Eye (tissue), 1 donor: ENCODE results near the gene ELMO1.

ENCODE experiments used
- DNase-seq: peaks from one replicate; pipeline ENCODE4 v3.0.0-alpha.2; 2015

The ELMO1 gene, protein sequence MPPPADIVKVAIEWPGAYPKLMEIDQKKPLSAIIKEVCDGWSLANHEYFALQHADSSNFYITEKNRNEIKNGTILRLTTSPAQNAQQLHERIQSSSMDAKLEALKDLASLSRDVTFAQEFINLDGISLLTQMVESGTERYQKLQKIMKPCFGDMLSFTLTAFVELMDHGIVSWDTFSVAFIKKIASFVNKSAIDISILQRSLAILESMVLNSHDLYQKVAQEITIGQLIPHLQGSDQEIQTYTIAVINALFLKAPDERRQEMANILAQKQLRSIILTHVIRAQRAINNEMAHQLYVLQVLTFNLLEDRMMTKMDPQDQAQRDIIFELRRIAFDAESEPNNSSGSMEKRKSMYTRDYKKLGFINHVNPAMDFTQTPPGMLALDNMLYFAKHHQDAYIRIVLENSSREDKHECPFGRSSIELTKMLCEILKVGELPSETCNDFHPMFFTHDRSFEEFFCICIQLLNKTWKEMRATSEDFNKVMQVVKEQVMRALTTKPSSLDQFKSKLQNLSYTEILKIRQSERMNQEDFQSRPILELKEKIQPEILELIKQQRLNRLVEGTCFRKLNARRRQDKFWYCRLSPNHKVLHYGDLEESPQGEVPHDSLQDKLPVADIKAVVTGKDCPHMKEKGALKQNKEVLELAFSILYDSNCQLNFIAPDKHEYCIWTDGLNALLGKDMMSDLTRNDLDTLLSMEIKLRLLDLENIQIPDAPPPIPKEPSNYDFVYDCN

DNA sequence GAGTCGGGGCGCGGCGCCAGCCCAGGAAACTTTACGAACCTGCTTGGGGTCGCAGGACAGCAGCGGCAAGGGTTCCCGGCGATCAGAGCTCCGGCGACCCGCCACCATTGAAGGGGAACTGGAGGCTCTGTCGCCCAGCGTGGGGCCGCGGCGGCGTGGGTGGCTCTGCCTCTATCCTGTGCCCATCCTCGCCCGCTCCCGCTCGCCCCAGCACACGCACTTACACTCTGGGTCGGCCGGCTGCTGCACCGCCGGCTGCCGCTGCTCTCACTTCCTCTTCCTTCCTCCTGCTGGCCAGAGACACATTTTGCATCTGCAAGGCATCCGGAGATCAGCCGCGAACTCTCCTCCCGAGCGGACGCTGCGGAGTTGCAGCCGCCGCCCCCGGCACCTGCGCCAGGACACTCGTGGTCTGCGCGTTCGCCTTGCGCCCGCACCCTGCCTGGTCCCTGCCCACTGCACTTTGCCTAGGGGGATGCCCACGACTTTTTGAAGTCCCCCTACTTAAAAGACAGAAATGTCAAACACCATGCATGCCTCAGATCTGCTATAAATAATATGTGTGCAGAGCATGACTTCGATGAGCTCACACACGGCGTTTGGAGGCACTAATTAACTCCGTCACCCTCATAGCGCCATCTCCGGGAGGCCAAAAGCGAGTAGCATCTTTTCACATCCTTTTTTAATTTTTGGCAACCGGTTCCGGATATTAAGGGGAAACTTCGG is at the start of gene ELMO1:
ELMO1 (minus strand) TSS at position 229 of the 726 bp plus-strand sequence. CDS start 106,174 bp downstream, outside the sequence.
- peak; percentile 93 for DNase-seq

DNA sequence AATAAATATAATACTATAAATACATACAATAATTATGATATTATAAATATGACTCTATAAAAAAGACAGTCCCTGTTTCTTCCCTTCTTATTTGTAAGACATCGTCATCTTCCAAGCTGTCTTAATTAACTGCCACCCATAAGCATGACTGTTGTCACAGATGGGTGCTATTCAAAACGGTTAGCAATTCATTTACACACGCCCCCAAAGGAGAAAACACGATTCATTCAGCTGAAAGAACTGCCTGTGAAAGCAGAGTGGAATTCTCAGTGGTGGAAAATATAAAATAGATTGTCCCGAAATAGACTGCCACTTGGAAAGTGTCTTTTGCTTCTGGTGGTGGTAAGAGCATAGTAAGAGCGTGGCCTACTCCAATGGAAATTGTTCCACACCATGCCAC is 48.9 kb upstream of the ELMO1 start:
- no peak for DNase-seq

DNA sequence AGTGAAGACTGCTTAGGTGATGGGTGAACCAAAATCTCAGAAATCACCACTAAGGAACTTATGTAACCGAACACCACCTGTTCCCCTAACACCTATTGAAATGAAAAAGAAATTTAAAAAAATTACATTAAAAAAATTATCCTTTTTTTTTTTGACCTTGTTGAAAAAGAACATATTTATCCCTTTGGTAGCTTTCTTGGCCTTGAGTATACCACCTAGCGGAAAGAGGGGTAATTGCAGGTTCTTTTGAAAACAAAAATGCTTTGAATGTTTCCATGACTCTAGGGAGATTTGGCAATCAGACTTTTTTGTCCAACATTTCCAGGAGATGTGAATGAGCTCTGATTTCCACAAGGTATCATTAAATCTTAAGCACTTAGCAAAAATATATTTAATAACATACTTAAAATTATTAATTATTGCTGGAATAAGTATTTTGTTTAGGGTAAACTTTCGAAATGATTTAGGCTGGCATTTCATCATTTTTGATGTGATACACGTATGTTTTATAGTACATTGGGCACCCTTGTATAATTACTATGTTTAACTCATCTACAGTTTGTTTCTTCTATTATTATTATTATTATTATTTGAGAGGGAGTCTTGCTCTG is 47.0 kb upstream of the ELMO1 start:
- peak; percentile 52 for DNase-seq

DNA sequence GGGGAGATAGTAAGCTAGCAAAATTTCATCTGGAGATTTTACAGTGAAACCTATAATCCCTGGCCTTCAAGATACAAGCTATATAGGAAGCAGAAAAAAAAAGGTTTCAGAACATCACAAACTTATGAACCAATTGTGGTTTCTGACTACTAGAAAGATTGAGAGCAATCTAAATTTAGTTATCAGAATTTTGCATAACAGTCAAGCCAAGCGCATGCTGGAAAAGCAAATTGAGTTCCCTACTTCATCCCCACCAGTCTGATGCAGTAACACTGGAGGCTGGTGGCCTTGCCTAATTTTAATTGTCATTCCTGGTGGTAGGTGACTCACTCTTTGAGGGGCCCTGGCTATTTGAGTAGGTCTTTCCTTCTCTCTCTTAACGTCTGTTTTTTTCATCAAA is 46.3 kb upstream of the ELMO1 start:
- no peak for DNase-seq

DNA sequence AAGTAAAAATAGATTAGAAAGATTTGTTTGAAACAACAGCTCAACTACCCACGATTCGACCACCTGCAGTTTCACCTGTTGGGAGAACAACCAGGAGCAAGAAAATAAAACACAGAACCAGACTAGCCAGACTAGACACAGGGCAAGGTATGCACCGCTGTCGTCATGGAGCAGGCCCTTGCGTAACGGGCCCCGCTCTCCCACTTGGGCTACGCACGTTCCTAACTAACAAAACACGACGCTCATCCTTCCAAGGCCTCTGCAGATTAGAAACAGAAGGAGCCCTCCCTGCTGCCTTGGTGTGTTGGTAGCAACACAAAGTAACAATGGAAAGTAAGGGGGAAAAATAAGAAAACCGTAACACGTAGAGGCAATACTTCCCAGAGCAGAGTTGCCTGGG is 45.1 kb upstream of the ELMO1 start:
- no peak for DNase-seq

DNA sequence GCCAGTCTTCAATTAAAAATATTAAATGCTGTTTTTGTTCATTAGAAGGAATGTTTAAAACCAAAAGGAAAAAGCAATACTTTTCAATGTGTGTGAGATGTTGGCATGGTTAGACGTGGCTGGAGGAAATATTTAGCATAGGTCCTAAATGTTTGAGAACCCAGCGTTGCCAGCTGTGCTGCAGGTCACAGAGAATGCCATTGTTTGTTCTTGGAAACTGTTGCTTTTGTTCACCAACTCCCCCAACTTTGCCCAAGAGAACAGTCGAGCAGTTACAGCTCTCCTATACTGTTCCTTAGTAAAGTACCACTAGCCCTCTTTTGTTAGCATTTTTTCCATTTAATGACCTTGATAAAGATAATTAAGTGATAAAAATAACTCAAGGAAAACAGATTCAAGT is 44.5 kb upstream of the ELMO1 start:
- DNase-seq, result no peak

DNA sequence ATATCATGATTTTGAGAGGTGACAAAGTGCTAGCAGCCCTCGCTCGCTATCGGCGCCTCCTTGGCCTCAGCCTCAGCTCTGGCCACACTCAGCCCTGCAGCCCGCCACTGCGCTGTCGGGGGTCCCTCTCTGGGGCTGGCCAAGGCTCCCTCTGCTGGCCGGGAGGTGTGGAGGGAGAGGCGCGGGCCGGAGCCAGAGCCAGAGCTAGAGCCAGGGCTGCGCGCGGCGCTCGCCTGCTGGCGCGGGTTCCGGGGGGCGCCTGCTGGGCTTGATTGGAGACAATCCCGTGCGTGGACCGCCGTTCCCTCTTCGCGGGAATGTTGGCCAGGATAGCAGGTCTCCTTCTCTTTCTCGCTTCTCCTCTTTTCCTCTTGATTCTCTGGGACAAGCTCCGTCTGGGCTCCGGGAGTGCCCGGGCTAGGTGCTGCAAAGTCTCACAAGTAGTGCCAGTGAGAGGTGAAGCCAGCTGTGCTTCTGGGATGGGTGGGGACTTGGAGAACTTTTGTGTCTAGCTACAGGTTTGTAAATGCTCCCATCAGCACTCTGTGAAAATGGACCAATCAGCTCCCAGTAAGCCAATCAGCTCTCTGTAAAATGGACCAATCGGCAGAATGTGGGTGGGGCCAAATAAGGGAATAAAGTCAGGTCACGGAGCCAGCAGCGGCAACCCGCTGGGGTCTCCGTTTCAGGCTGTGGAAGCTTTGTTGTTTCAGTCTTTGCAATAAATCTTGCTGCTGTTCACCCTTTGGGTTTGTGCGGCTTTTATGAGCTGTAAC is 43.4 kb upstream of the ELMO1 start:
- DNase-seq, result no peak

DNA sequence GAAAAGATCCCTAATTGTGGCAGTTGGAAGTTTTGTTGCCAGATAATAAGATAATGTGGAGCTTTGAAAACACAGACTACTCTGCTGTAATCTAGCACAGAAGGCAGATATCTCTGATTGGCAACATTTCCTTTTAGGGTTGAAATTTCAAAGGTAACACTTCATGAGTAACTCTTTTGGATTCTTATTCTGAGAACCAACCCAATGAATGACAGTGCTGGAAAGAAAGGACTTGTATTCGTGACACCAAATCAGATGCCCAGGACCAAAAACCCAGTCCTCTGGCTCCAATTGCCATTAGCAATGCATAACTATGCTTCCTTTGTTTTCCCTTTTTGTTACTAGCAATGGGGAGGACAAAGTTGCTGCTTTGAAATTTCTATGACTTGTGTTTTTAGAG is 41.0 kb upstream of the ELMO1 start:
- no peak for DNase-seq

DNA sequence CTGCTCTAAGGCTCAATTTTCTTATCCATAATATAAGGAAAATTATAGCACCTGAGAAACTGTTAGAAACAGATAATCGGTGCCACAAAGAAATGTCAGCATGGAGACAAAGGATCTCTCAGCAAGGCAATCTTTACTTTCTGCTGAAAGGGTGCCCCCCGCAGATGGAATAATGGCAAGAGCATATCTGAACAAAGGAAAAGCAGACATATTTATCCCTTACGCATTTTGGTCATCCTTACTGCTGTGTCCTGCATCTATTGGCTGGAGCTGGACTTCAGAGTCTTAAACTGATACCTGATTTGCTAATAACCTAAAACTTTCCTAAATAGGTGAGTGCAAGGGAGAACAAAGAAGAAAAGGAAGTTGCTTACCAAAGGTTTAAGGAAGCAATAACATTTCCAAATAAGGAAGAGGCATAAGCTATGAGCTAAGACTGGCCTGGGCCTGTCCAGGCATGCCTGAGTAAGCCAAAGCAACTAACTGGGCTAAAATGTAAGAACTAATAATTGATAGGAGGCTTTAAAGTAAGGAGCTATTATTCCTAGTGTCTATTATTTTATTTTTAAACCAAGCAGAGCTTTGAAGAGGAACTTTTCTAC is 39.6 kb upstream of the ELMO1 start:
- DNase-seq, result no peak

DNA sequence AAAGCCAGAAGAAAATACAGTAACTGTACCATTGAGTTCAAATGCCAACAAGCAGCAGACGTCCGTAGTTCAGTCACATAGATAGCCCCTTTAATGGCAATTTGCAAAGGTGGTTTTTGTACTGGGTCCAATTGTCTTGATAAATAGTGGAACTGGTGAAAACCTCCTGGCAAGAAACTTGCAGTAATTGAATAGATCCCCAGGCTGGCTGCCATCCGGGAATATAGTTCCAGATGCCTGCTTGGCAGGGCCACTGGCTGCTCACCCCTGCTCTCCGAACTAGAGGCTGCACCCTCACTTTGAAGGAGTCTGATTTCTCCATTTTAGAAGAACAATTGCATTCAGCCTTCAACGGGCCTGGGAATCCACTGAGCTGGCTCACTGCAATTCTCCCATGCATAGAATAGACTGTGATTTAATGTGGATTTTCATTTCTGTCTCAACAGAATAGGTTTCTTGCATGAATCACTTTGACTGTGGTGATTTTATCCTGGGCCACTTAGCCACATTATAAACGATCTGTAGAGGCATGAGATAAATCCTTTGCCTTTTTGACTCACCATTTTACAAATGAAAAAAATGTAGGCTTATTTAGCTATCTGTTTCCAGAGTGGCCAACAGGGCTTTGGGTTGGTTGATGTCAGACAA is 35.9 kb upstream of the ELMO1 start:
- no peak for DNase-seq

DNA sequence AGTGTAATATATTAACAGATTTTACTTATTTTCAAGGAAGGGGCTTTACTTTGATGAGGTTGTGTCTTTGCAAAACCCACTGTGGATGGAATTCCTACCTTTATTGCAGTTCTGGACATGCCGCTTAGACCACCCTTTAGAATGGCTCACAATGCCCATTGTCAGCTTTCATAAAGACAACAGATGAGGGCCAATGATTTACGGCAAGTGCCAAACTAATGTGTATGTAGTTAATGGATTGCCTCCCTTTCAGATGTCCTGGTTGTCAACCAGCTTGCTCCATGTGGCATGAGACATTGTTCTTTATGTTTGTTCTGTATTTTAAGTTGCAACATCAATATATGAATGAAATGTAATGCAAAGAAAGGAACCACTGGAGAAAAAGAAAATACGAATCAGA is 35.0 kb upstream of the ELMO1 start:
- DNase-seq, result no peak

DNA sequence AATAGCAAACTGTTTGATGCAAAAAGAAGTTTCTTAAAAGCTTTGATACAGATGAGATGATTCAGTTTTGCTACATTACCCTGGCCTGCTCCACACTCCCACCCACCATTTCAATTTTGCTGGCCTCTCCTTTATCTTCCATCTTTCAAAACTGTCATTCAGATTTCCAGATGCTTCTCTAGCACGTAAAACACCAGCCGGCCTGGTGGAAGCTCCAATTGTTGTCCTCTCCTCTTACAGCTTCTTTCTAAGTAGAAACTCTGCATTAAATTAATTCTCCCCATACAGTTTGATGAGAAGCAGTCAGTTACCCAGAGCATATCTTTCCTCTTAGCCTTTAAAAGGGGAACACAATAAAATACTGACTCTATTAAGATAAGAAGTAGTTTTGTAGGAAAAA is 34.3 kb upstream of the ELMO1 start:
- DNase-seq, result no peak

DNA sequence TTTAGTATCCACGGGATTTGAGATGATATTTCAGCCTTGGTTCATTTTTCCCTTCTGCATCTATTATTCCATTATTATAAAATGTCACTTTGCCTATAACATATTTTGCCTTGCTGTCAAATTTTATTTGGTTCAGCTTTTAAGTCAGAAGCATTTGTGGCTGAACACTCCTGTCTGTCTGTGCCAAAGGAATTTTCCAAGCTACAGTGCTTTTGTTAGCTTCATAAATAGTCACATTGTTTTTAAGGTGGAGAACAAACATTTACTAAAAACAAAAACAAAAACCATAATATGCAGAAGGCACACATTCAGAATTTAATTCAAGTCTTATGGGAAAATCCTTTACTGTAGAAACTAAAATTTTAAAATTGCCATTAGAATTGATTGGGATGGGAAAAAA is 33.8 kb upstream of the ELMO1 start:
- no peak for DNase-seq

DNA sequence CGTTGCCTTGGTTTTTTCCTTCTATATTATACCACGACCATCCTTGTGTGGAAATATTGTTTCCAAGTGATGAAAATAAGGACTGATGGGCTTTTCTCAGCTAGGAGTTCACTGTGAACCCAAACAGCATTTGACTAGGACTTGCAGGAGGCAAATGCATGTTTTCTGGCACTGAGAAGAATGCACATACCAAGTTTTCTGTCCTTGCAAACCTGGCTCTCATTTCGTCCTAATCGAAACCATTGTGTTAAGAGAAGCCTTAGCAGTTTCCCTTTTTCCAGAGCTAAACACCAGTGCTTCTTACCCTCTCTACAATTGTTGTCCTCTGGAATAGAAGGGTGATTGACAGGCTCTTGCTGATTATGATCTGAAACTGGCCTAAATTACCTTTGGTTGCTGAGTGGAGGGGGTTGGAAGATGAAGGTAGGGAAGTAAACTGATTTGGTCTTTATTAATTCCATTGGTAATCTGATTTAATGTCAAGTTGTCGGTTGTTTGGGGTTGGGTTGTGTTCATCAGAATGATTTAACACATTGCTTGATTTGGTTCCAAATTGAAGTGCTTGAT is 33.1 kb upstream of the ELMO1 start:
- no peak for DNase-seq

DNA sequence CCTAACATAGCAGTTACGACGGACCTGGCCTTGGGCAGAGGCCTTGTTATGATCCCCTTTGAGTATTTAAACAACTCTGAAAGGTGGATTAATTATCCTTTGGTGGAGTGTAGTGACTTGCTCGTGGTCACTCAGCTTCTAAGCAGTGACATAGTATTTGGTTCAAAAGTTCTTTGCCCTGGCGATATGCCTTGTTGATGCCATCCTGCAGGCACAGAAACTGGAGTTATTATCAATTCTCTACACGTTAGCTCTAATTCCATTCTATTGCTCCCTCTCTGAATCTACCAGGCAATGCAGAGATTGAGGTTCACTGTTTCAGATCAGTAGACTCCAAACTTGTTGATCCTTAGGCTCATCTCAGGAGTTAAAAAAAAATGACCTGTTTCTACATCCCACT is 32.5 kb upstream of the ELMO1 start:
- DNase-seq, result no peak

DNA sequence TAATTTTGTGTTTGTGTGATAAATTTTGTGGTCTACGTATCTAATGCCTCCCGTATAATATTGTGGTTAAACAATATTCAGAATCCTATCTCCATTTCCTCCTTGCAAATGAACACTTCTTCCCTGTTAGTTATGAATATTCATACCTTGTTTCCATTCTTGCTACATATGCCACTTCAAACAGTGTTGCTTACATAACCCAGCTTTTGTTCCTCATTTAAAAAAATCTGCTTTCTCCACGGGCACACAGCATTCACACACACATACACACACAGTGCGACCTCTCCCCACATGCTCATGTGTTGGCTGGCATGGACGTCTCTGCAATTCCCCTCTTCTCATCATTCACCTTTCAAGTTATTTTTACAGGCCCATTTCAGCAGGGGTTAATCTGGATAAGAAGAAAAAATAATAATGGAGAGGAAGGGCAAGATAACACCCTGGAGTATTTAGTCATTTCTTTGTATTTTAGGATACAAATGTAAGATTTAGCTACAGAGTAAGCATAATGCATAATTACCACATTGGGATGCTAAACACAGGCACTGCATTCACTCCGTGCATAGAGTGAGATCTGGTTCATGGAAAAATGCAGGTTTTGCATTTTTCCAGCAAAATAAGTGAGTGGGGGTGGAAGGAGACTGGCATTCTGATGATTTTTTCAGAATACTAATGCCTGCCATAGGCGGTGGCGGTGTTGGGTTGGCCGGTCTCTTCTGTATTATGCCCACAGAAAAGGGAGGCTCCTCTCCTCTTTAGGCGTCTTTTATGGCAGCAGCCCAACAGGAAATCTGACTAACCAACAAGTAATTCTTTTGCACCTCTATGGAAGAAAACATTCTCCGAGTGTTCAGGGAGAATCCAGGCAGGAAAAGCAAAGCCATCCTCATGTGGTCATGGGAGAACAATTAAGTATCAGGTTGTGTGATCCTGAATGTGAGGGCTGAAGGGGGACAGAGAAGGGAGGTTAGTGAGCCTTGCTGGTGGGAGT is 31.7 kb upstream of the ELMO1 start:
- DNase-seq, result no peak

DNA sequence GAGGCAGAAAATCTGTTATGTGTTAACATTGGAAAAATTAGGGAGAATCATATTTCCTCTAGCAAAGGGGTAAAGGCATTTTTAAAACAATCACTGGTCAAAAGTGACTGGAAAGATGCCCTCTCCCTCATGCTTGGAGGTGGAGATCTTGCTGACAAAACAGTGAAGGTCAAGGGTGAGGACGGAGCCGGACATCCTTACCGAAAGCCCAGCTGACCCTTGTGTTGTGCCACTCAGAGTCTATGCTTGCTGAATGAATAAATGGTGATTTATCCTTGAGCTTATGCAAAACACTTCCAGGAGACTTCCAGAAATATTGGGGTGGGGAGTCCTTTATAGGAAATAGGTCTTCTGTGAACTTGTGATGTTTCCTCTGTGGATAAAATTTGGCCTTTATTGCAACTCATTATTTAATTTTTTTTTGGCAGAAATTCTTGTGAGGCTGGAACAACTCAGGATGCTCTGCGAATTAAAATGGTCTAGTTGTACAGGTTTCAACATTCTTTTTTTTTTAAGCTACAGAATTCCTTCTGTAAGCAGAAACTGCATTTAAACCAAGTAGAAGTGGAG is 28.3 kb upstream of the ELMO1 start:
- DNase-seq, result peak; percentile 14

DNA sequence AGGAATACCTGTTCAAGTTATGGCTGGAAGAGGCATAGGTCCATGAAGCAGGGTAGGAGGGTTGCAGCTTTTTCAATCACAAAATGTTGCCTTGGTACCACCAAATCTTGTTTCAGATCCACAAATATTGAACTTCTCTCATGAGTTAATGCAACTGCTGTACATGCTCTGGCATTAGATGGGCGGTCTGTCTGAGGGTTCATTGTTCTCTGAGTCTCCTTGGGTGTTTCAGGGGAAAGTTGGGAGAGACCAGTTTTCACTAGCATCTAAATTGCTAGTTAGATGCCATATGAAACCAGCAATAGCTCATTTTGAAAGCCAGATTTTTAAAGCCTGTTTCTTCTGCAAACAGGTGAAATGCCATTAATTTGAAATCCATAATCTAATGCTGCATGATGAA is 27.8 kb upstream of the ELMO1 start:
- no peak for DNase-seq

DNA sequence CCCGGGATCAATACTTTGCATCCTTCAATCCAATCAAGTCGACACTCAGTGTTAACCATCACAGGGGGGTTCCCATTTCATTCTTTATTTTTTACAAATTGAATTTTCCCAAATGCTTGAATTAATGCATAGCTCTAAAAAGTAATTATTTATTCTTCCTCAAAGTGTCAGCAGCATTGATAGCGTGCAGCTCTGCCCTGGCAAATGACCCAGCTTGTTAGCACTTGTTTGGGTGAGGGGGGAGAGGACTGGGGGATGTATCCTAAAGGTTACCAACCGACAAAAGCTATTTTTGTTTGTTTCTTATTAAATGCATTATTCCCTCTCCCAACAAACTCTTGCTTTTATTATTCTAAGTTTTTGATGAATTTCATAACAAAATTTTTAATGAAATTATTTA is 27.0 kb upstream of the ELMO1 start:
- DNase-seq, result no peak

DNA sequence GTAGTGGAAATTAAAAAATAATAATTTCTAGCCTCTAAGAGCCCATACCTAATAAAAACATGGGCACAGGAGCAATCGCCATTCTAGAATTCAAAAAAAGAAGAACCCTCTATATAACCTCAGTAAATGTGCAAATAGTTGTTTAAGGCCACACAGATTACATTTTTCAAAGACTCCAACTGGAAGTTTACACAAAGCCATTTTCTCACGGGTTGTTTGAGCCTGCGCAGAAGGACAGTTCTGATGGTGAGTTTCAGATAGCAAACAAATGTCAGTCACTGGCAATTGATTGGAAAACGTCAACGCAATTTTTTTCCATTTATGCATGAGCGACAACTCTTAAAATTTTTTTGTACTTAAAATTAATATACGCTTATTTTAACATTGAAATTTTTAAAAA is 23.0 kb upstream of the ELMO1 start:
- no peak for DNase-seq
